Uterus (tissue), 2 donors: ENCODE results near the gene OSBPL8.

ENCODE experiments used
- POLR2A ChIP-seq, 2 donors: fragments of 450-650 bp; IDR thresholded peaks; one replicate each; pipeline ENCODE4 v1.6.1; 2016; ENCODE audit warnings: antibody characterized with exemption in 2 of 2, mild to moderate bottlenecking in 1 of 2, moderate library complexity in 1 of 2
- TF ChIP-seq, protein P1 (sequence below), 4 experiments: fragments of 200-600 bp in 2 of 4; fragments of 450-650 bp in 2 of 4; sonication (generic) in 2 of 4; IDR thresholded peaks; one replicate each; pipeline ENCODE4 v1.5.1; 2016 to 2019; ENCODE audit warnings: antibody characterized with exemption in 4 of 4, mild to moderate bottlenecking in 2 of 4, moderate library complexity in 1 of 4

DNA sequence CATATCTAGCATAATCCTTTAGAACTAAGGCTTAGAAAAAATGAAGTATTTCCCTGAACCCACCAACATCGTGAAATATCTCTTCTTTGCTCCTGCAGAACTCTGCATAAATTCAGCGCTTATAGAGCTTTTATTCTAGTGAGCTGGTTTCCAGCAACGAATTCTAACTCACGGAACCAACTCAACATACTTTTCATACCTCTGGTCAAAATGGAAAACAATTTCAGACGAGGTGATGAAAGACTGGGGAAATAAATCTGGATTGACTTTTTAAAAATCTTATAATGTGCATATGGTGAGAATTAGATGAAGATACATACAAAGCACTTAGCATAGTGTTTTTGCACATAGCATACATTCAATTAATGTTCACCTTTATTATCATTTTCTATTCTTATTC, 148.8 kb downstream of the OSBPL8 start:
- TF ChIP-seq, protein P1, sequence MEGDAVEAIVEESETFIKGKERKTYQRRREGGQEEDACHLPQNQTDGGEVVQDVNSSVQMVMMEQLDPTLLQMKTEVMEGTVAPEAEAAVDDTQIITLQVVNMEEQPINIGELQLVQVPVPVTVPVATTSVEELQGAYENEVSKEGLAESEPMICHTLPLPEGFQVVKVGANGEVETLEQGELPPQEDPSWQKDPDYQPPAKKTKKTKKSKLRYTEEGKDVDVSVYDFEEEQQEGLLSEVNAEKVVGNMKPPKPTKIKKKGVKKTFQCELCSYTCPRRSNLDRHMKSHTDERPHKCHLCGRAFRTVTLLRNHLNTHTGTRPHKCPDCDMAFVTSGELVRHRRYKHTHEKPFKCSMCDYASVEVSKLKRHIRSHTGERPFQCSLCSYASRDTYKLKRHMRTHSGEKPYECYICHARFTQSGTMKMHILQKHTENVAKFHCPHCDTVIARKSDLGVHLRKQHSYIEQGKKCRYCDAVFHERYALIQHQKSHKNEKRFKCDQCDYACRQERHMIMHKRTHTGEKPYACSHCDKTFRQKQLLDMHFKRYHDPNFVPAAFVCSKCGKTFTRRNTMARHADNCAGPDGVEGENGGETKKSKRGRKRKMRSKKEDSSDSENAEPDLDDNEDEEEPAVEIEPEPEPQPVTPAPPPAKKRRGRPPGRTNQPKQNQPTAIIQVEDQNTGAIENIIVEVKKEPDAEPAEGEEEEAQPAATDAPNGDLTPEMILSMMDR (IDR thresholded peaks at IDR 0.05), result no peak
- no peak for TF ChIP-seq POLR2A (IDR thresholded peaks at IDR 0.05)
